B cell (primary cell): ENCODE data around the gene NYAP2. TPM values are rescaled to one million over a fixed set of nuclear protein-coding genes. Genes with fewer than 3 reads are reported as not detected.
A peak's percentile ranks its signal among the peaks of the same experiment; 100 is the strongest.

Source experiments
- ATAC-seq: fragments of 200-7000 bp; cut with Tn5 transposase; one replicate; pipeline ENCODE4 v1.10.0; 2021; ENCODE audit warnings: low read depth, mild to moderate bottlenecking, moderate number of reproducible peaks, moderate library complexity
- CTCF ChIA-PET: fragments of 350-600 bp; sonication (Branson Sonifier 250); formaldehyde crosslinking; loops from one replicate; lab custom pipeline; 2021; ENCODE audit warnings: antibody characterized with exemption, inconsistent platforms; lab: Charles Lee
- POLR2A ChIA-PET: fragments of 350-600 bp; sonication (Branson Sonifier 250); formaldehyde crosslinking; loops from one replicate; lab custom pipeline; 2021; ENCODE audit warnings: antibody characterized with exemption; lab: Charles Lee
- DNase-seq: peaks from one replicate; pipeline ENCODE4 v3.0.0; 2013
- H2AFZ ChIP-seq: 2 replicates; pipeline ENCODE4 v1.6.1; 2012; ENCODE audit warnings: mild to moderate bottlenecking, low read depth, low read length; ENCODE audit not compliant: insufficient read depth, poor library complexity, severe bottlenecking
- H3K27ac ChIP-seq, 2 donors: 1 replicate in 1 of 2; 2 replicates in 1 of 2; pipeline ENCODE4 v1.5.1; 2012 to 2013; ENCODE audit warnings: low read length in 2 of 2, mild to moderate bottlenecking in 2 of 2, moderate library complexity in 1 of 2
- H3K27me3 ChIP-seq, 4 experiments: fragments of 200-600 bp in 1 of 4; sonication (generic) in 1 of 4; replicated peaks in 1 of 4; 1 replicate in 2 of 4; 2 replicates in 2 of 4; pipeline versions ENCODE4 v1.6.1 to v1.7.0; 2013 to 2016; ENCODE audit warnings: low read length in 3 of 4, mild to moderate bottlenecking in 2 of 4, mixed read lengths in 1 of 4, moderate library complexity in 1 of 4; ENCODE audit not compliant: insufficient read depth in 4 of 4, control insufficient read depth in 3 of 4; ENCODE audit errors: control extremely low read depth in 1 of 4
- H3K36me3 ChIP-seq, 2 experiments: replicated peaks in 1 of 2; 1 replicate in 1 of 2; 2 replicates in 1 of 2; pipeline versions ENCODE4 v1.6.1 to v1.7.1; 2013; ENCODE audit warnings: low read length in 1 of 2; ENCODE audit not compliant: insufficient read depth in 2 of 2, control insufficient read depth in 1 of 2; ENCODE audit errors: control extremely low read depth in 1 of 2, extremely low read depth in 1 of 2
- H3K4me1 ChIP-seq, 2 donors: fragments of 200-600 bp in 1 of 2; sonication (generic) in 1 of 2; 1 replicate in 1 of 2; 2 replicates in 1 of 2; pipeline versions ENCODE4 v1.5.1 to v1.6.1; 2013 to 2017; ENCODE audit warnings: low read length in 2 of 2; ENCODE audit not compliant: control insufficient read depth in 2 of 2, insufficient read depth in 2 of 2
- H3K4me2 ChIP-seq: replicated peaks from 2 replicates; pipeline ENCODE3; 2012; ENCODE audit warnings: mild to moderate bottlenecking, low read depth, low read length; ENCODE audit not compliant: poor library complexity, severe bottlenecking
- H3K4me3 ChIP-seq, 5 experiments: fragments of 200-600 bp in 1 of 5; sonication (generic) in 1 of 5; 1 replicate in 3 of 5; 2 replicates in 2 of 5; pipeline versions ENCODE4 v1.5.1 to v1.7.0; 2011 to 2016; ENCODE audit warnings: low read length in 4 of 5, mild to moderate bottlenecking in 4 of 5, low read depth in 2 of 5, control low read depth in 1 of 5, moderate library complexity in 1 of 5; ENCODE audit not compliant: insufficient read depth in 1 of 5; ENCODE audit errors: control extremely low read depth in 1 of 5, extremely low read depth in 1 of 5
- H3K79me2 ChIP-seq: fragments of 200-600 bp; sonication (generic); one replicate; pipeline ENCODE4 v1.6.0; 2016; ENCODE audit warnings: low read length; ENCODE audit not compliant: control insufficient read depth, insufficient read depth
- H3K9ac ChIP-seq: fragments of 200-600 bp; sonication (generic); 2 replicates; pipeline ENCODE4 v1.6.1; 2017; ENCODE audit warnings: mild to moderate bottlenecking, low read length, moderate library complexity
- H3K9me3 ChIP-seq, 3 donors: one replicate each; pipeline versions ENCODE4 v1.6.1 to v1.7.1; 2013; ENCODE audit warnings: low read length in 2 of 3; ENCODE audit not compliant: control insufficient read depth in 2 of 3, insufficient read depth in 1 of 3; ENCODE audit errors: control extremely low read depth in 1 of 3
- H4K20me1 ChIP-seq: 2 replicates; pipeline ENCODE4 v1.6.0; 2012; ENCODE audit warnings: mild to moderate bottlenecking, low read length; ENCODE audit not compliant: insufficient read depth, control insufficient read depth, poor library complexity, severe bottlenecking
- H3K27ac Mint-ChIP-seq: one replicate; pipeline ENCODE4 v1.8.0; 2021; ENCODE audit warnings: mixed read lengths
- H3K27me3 Mint-ChIP-seq: one replicate; pipeline ENCODE4 v1.8.0; 2021; ENCODE audit warnings: mixed read lengths
- H3K4me1 Mint-ChIP-seq: one replicate; pipeline ENCODE4 v1.8.0; 2021; ENCODE audit warnings: mixed read lengths
- H3K4me3 Mint-ChIP-seq: one replicate; pipeline ENCODE4 v1.8.0; 2021; ENCODE audit warnings: mixed read lengths
- H3K9me3 Mint-ChIP-seq: one replicate; pipeline ENCODE4 v1.8.0; 2022; ENCODE audit warnings: mixed read lengths; ENCODE audit not compliant: insufficient read depth
- CTCF ChIP-seq: fragments of 200-600 bp; IDR thresholded peaks from one replicate; pipeline ENCODE4 v1.8.0; 2022; ENCODE audit warnings: antibody characterized with exemption, mild to moderate bottlenecking
- EZH2 ChIP-seq: IDR thresholded peaks from 2 replicates; pipeline ENCODE4 v1.6.1; 2012; ENCODE audit warnings: borderline replicate concordance, low read depth, mild to moderate bottlenecking, moderate library complexity, low read length; ENCODE audit not compliant: insufficient read depth, poor library complexity, severe bottlenecking
- WGBS: methylation state at CpG from one replicate; pipeline ENCODE4 v1.1.5; 2013; ENCODE audit warnings: missing lambda C conversion rate; ENCODE audit not compliant: insufficient coverage; 5-methylcytosine and 5-hydroxymethylcytosine counted together
- intact Hi-C: fragments of 100-400 bp; cut with micrococcal nuclease; formaldehyde crosslinking; loops from one replicate; pipeline ENCODE4 v1.10.0; 2022
- polyA plus RNA-seq: library from polyadenylated mRNA; depleted of rRNA; stranded (reverse); fragments of >200 nt; gene quantifications from 2 replicates; pipeline ENCODE4 v1.2.3, GENCODE V29; 2012
- total RNA-seq, 2 donors: library from RNA; stranded (reverse); fragments of 120-200 nt in 1 of 2; gene quantifications; 1 replicate in 1 of 2; 2 replicates in 1 of 2; pipeline versions ENCODE4 v1.2.3 to v1.2.4, GENCODE V29; 2013 to 2022

NYAP2 gene
- total and polyA plus RNA-seq, 2 donors (not counting 1 experiment from before 2014, with no cell fraction given) = 0.12 to 0.17 TPM

- ATAC-seq = no peak
- no peaks in the 10 kb centered on the region for H3K79me2 ChIP-seq
- H3K4me3 ChIP-seq = peak overlapping the region in 3 of 5 experiments; percentile 34 to 57 (median 45)
- intact Hi-C loops = no loop called here
- peak; percentile 16 for DNase-seq
- peak overlapping the region; percentile 81 for H2AFZ ChIP-seq
- no peak overlapping the region for H3K27ac ChIP-seq
- peaks cover 4 to 10% of the 10 kb centered on the region in 2 donors for H3K4me1 ChIP-seq
- ChIA-PET POLR2A (no interaction called here), CTCF (no interaction called here)
- H3K4me2 ChIP-seq = peak overlapping the region; percentile 69
- H4K20me1 ChIP-seq = no peaks in the 10 kb centered on the region
- no peaks in the 10 kb centered on the region for H3K9me3 Mint-ChIP-seq
- TF ChIP-seq EZH2 (no peak), CTCF (no peak)
- peaks cover 9% of the 10 kb centered on the region for H3K4me1 Mint-ChIP-seq
- WGBS = 71% methylated on average over 4 of the region's 10 CpGs
- H3K9ac ChIP-seq = peak overlapping the region; percentile 64
- no peaks in the 10 kb centered on the region for H3K9me3 ChIP-seq
- H3K4me3 Mint-ChIP-seq = peak overlapping the region; percentile 82
- no peaks in the 10 kb centered on the region for H3K27me3 Mint-ChIP-seq
- H3K36me3 ChIP-seq = no peaks in the 10 kb centered on the region
- no peaks in the 10 kb centered on the region for H3K27me3 ChIP-seq
- H3K27ac Mint-ChIP-seq = no peak overlapping the region
Observed at GRCh38 chr2:225464346-225465025, 65.0 kb downstream of the NYAP2 start.

GRCh38 chr2:225465827-225466226 lies 66.3 kb downstream of the NYAP2 start:
- no peak overlapping the region for H3K9ac ChIP-seq

More at GRCh38 chr2:225465827-225466226, 66.3 kb downstream of the NYAP2 start:
- ChIA-PET POLR2A (no interaction called here), CTCF (no interaction called here)
- H3K27ac ChIP-seq = no peak overlapping the region
- H3K27ac Mint-ChIP-seq = no peak overlapping the region
- peaks cover 9% of the 10 kb centered on the region for H3K4me1 Mint-ChIP-seq
- no peaks in the 10 kb centered on the region for H3K79me2 ChIP-seq
- 79% methylated on average over 4 of the region's 4 CpGs for WGBS
- no peaks in the 10 kb centered on the region for H3K27me3 Mint-ChIP-seq
- intact Hi-C loops = no loop called here
- no peak overlapping the region for H3K4me3 ChIP-seq
- no peaks in the 10 kb centered on the region for H4K20me1 ChIP-seq
- H3K36me3 ChIP-seq = no peaks in the 10 kb centered on the region
- no peak overlapping the region for H3K4me2 ChIP-seq
- peak overlapping the region; percentile 47 for H2AFZ ChIP-seq
- no peaks in the 10 kb centered on the region for H3K9me3 ChIP-seq
- ATAC-seq (no peak), DNase-seq (no peak)
- H3K9me3 Mint-ChIP-seq = no peaks in the 10 kb centered on the region
- H3K4me1 ChIP-seq = peaks cover 4 to 10% of the 10 kb centered on the region in 2 donors
- H3K4me3 Mint-ChIP-seq = no peak overlapping the region
- no peak for TF ChIP-seq CTCF
- no peak for TF ChIP-seq EZH2
- H3K27me3 ChIP-seq = no peaks in the 10 kb centered on the region
